ENCODE measurements around the gene DVL2.

The DVL2 gene

GRCh38 chr17:7263801-7264078, 29.4 kb upstream of the DVL2 start:
- Histone ChIP-seq H3K36me3 (ENCODE audit: control insufficient read depth in 1 of 2, insufficient read depth in 2 of 2, low read length in 2 of 2) (peaks cover 10 to 14% of the 10 kb centered on the region in 2 donors), H3K4me1 (ENCODE audit: control insufficient read depth in 1 of 2, insufficient read depth in 2 of 2, low read length in 2 of 2) (peaks cover 7 to 25% of the 10 kb centered on the region in 2 donors), H3K9ac (ENCODE audit: low read depth in 1 of 2, low read length in 2 of 2) (peak overlapping the region; percentile 94 to 98), H3K4me3 (ENCODE audit: low read depth in 1 of 2, low read length in 2 of 2) (peak overlapping the region; percentile 85 to 94), H3K27ac (ENCODE audit: low read depth, low read length) (peak overlapping the region; percentile 91), H3K27me3 (ENCODE audit: control insufficient read depth in 1 of 2, insufficient read depth in 2 of 2, low read length in 2 of 2) (peaks cover 0 to 12% of the 10 kb centered on the region in 2 donors), H3K9me3 (ENCODE audit: control insufficient read depth in 1 of 2, low read length in 2 of 2) (no peaks in the 10 kb centered on the region)

DNA sequence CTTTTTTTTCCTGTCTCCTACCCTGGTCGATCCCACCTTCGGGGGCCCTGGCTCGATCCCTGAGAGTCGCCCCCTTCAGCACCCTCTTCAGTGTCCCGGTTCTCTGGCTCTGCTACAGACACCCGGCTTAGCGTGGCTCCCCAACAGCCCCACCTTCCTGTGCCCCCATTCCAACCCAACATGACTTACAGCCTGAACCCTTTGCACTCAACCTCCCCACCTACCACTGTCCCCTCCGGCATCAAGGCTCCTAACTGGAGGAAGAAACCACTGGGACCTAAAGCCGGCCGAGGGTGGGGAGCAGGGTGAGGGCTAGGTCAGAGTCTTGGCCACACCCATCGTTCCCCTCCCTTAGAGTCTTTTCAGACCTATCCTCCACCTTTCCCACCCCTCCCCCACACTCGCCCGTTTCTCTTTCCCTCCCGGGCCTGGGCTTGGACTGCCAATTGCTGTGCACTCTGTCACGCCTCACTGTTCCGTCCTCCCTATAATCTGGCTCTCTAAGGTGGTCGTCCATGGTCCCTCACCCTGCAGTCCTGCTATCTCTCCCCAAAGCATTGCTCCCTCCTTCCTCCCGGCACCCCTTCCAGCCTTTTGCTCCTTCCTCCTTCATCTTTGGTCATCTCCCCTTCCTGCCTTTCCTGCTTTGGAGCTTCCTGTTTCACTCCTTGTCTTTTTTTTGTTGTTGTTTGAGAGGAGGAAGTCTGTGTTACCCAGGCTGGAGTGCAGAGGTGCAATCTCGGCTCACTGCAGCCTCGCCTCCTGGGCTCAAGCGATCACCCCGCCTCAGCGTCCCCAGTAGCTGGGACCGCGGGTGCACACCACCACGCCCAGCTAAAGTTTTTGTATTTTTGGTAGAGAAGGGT, 28.9 kb upstream of the DVL2 start:
- Histone ChIP-seq H3K9me3 (ENCODE audit: control insufficient read depth in 1 of 2, low read length in 2 of 2) (no peaks in the 10 kb centered on the region), H3K4me1 (ENCODE audit: control insufficient read depth in 1 of 2, insufficient read depth in 2 of 2, low read length in 2 of 2) (peaks cover 12 to 28% of the 10 kb centered on the region in 2 donors), H3K4me3 (ENCODE audit: low read depth in 1 of 2, low read length in 2 of 2) (peak overlapping the region; percentile 85 to 94), H3K27me3 (ENCODE audit: control insufficient read depth in 1 of 2, insufficient read depth in 2 of 2, low read length in 2 of 2) (peaks cover 0 to 12% of the 10 kb centered on the region in 2 donors), H3K27ac (ENCODE audit: low read depth, low read length) (peak overlapping the region; percentile 91), H3K36me3 (ENCODE audit: control insufficient read depth in 1 of 2, insufficient read depth in 2 of 2, low read length in 2 of 2) (peaks cover 10 to 20% of the 10 kb centered on the region in 2 donors), H3K9ac (ENCODE audit: low read depth in 1 of 2, low read length in 2 of 2) (peak overlapping the region; percentile 94 to 98)

GRCh38 chr17:7262192-7262934, 28.0 kb upstream of the DVL2 start, which contains the start of gene CLDN7:
CLDN7 (minus strand) TSS chr17:7262478; CDS start chr17:7262043, 435 bp downstream.
- peaks cover 0 to 12% of the 10 kb centered on the region in 2 donors for H3K27me3 ChIP-seq (ENCODE audit: control insufficient read depth in 1 of 2, insufficient read depth in 2 of 2, low read length in 2 of 2)

GRCh38 chr17:7261379-7262191, 27.3 kb upstream of the DVL2 start:
- H3K4me1 ChIP-seq (ENCODE audit: control insufficient read depth in 1 of 2, insufficient read depth in 2 of 2, low read length in 2 of 2) = peaks cover 12 to 29% of the 10 kb centered on the region in 2 donors
- peak overlapping the region; percentile 92 to 94 for H3K4me3 ChIP-seq (ENCODE audit: low read depth in 1 of 2, low read length in 2 of 2)
- peaks cover 10 to 32% of the 10 kb centered on the region in 2 donors for H3K36me3 ChIP-seq (ENCODE audit: control insufficient read depth in 1 of 2, insufficient read depth in 2 of 2, low read length in 2 of 2)
- H3K27ac ChIP-seq (ENCODE audit: low read depth, low read length) = peak overlapping the region; percentile 97
- peak overlapping the region; percentile 94 to 98 for H3K9ac ChIP-seq (ENCODE audit: low read depth in 1 of 2, low read length in 2 of 2)
- no peaks in the 10 kb centered on the region for H3K9me3 ChIP-seq (ENCODE audit: control insufficient read depth in 1 of 2, low read length in 2 of 2)
- H3K27me3 ChIP-seq (ENCODE audit: control insufficient read depth in 1 of 2, insufficient read depth in 2 of 2, low read length in 2 of 2) = peaks cover 0 to 12% of the 10 kb centered on the region in 2 donors

More at GRCh38 chr17:7262192-7262934, 28.0 kb upstream of the DVL2 start, which contains the start of gene CLDN7:
- Histone ChIP-seq H3K4me1 (ENCODE audit: control insufficient read depth in 1 of 2, insufficient read depth in 2 of 2, low read length in 2 of 2) (peaks cover 12 to 28% of the 10 kb centered on the region in 2 donors), H3K9ac (ENCODE audit: low read depth in 1 of 2, low read length in 2 of 2) (peak within 1 kb of the TSS; percentile 94 to 98), H3K9me3 (ENCODE audit: control insufficient read depth in 1 of 2, low read length in 2 of 2) (no peaks in the 10 kb centered on the region), H3K4me3 (ENCODE audit: low read depth in 1 of 2, low read length in 2 of 2) (peak within 1 kb of the TSS; percentile 92 to 94), H3K27ac (ENCODE audit: low read depth, low read length) (peak within 1 kb of the TSS; percentile 97), H3K36me3 (ENCODE audit: control insufficient read depth in 1 of 2, insufficient read depth in 2 of 2, low read length in 2 of 2) (peaks cover 10 to 26% of the 10 kb centered on the region in 2 donors)

- Histone ChIP-seq H3K9me3 (ENCODE audit: control insufficient read depth in 1 of 2, low read length in 2 of 2) (no peaks in the 10 kb centered on the region), H3K36me3 (ENCODE audit: control insufficient read depth in 1 of 2, insufficient read depth in 2 of 2, low read length in 2 of 2) (peaks cover 10 to 38% of the 10 kb centered on the region in 2 donors), H3K27me3 (ENCODE audit: control insufficient read depth in 1 of 2, insufficient read depth in 2 of 2, low read length in 2 of 2) (peaks cover 0 to 12% of the 10 kb centered on the region in 2 donors), H3K4me3 (ENCODE audit: low read depth in 1 of 2, low read length in 2 of 2) (peak overlapping the region; percentile 92 to 94), H3K27ac (ENCODE audit: low read depth, low read length) (peak overlapping the region; percentile 97), H3K9ac (ENCODE audit: low read depth in 1 of 2, low read length in 2 of 2) (peak overlapping the region; percentile 94 to 98), H3K4me1 (ENCODE audit: control insufficient read depth in 1 of 2, insufficient read depth in 2 of 2, low read length in 2 of 2) (peaks cover 12 to 36% of the 10 kb centered on the region in 2 donors)
Measured at GRCh38 chr17:7260651-7261378, 26.5 kb upstream of the DVL2 start.

DNA sequence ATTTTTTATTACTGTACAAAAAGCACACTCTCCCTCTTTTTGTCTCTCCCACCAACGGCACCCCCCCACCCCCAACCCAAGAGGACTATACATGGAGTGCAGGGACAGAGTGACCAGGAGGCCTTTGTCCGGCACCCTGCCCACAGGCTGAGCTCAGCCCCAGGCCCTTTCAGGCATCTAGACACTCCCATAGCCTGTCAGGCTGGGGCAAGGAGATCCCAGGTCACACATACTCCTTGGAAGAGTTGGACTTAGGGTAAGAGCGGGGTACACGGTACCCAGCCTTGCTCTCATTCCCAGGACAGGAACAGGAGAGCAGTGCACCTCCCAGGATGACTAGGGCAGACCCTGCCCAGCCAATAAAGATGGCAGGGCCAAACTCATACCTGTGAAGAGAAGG, 25.8 kb upstream of the DVL2 start:
- peaks cover 0 to 12% of the 10 kb centered on the region in 2 donors for H3K27me3 ChIP-seq (ENCODE audit: control insufficient read depth in 1 of 2, insufficient read depth in 2 of 2, low read length in 2 of 2)
- peaks cover 10 to 42% of the 10 kb centered on the region in 2 donors for H3K36me3 ChIP-seq (ENCODE audit: control insufficient read depth in 1 of 2, insufficient read depth in 2 of 2, low read length in 2 of 2)
- H3K4me3 ChIP-seq (ENCODE audit: low read depth in 1 of 2, low read length in 2 of 2) = peak overlapping the region; percentile 92 to 94
- peak overlapping the region; percentile 94 to 98 for H3K9ac ChIP-seq (ENCODE audit: low read depth in 1 of 2, low read length in 2 of 2)
- H3K9me3 ChIP-seq (ENCODE audit: control insufficient read depth in 1 of 2, low read length in 2 of 2) = no peaks in the 10 kb centered on the region
- peak overlapping the region; percentile 97 for H3K27ac ChIP-seq (ENCODE audit: low read depth, low read length)
- H3K4me1 ChIP-seq (ENCODE audit: control insufficient read depth in 1 of 2, insufficient read depth in 2 of 2, low read length in 2 of 2) = peaks cover 12 to 36% of the 10 kb centered on the region in 2 donors

GRCh38 chr17:7259555-7259889, 25.2 kb upstream of the DVL2 start:
- Histone ChIP-seq H3K9me3 (ENCODE audit: control insufficient read depth in 1 of 2, low read length in 2 of 2) (no peaks in the 10 kb centered on the region), H3K27ac (ENCODE audit: low read depth, low read length) (peak overlapping the region; percentile 86), H3K27me3 (ENCODE audit: control insufficient read depth in 1 of 2, insufficient read depth in 2 of 2, low read length in 2 of 2) (peaks cover 0 to 12% of the 10 kb centered on the region in 2 donors), H3K4me3 (ENCODE audit: low read depth in 1 of 2, low read length in 2 of 2) (peak overlapping the region; percentile 66 to 92), H3K36me3 (ENCODE audit: control insufficient read depth in 1 of 2, insufficient read depth in 2 of 2, low read length in 2 of 2) (peaks cover 14 to 48% of the 10 kb centered on the region in 2 donors), H3K9ac (ENCODE audit: low read depth in 1 of 2, low read length in 2 of 2) (peak overlapping the region; percentile 94 to 98), H3K4me1 (ENCODE audit: control insufficient read depth in 1 of 2, insufficient read depth in 2 of 2, low read length in 2 of 2) (peaks cover 12 to 42% of the 10 kb centered on the region in 2 donors)

GRCh38 chr17:7258731-7259554, 24.6 kb upstream of the DVL2 start:
- H3K4me3 ChIP-seq (ENCODE audit: low read depth in 1 of 2, low read length in 2 of 2) = peak overlapping the region; percentile 66 to 92
- peaks cover 0 to 12% of the 10 kb centered on the region in 2 donors for H3K27me3 ChIP-seq (ENCODE audit: control insufficient read depth in 1 of 2, insufficient read depth in 2 of 2, low read length in 2 of 2)
- peak overlapping the region; percentile 86 for H3K27ac ChIP-seq (ENCODE audit: low read depth, low read length)
- H3K9me3 ChIP-seq (ENCODE audit: control insufficient read depth in 1 of 2, low read length in 2 of 2) = no peaks in the 10 kb centered on the region
- H3K36me3 ChIP-seq (ENCODE audit: control insufficient read depth in 1 of 2, insufficient read depth in 2 of 2, low read length in 2 of 2) = peaks cover 20 to 53% of the 10 kb centered on the region in 2 donors
- peaks cover 12 to 48% of the 10 kb centered on the region in 2 donors for H3K4me1 ChIP-seq (ENCODE audit: control insufficient read depth in 1 of 2, insufficient read depth in 2 of 2, low read length in 2 of 2)
- H3K9ac ChIP-seq (ENCODE audit: low read depth in 1 of 2, low read length in 2 of 2) = peak overlapping the region; percentile 94 to 98
